ENCODE results near the gene MYL12B.
A peak's percentile ranks its signal among the peaks of the same experiment; 100 is the strongest.

Gene MYL12B

DNA sequence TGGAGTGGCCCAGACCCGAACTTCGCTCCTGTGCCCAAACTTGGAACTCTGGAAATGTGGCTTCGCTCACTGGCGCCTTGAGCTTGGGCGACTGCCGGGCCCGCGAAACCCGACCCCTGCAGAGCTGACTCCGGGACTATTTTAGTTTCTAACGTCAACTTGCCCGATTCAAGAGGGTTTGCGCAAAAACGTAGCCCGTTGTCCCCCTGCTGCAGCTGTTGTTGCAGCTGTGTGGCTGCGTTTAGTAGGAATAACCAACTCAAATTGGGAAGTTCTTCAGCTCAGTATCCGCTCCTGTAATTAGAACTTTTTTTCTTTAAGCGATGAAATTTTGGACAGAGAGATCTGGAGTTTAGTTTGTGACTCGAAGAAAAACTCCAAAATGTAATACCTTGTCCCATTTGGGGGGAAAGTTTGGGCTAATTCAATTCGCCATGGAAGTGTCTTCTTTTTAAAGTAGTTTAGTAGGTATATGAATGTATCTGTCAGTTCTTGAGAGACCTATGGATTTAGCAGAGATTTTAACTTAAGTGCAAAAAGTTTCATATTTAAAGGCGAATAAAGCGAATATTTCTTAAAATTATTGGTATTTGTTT, 13.8 kb upstream of the MYL12B start:
- TF ChIP-seq YY1 (IDR thresholded peaks at IDR 0.05; ENCODE audit: insufficient read depth, insufficient read length) = no peak
- no peak for TF ChIP-seq ZNF274 (IDR thresholded peaks at IDR 0.05; ENCODE audit: low read depth, low read length)
- no peak for TF ChIP-seq SUZ12 (IDR thresholded peaks at IDR 0.05; ENCODE audit: extremely low read depth, insufficient read depth, insufficient read length)
- no peaks in the 10 kb centered on the region for H3K4me1 ChIP-seq (ENCODE audit: insufficient read depth, insufficient read length)
- DNase-seq (ENCODE audit: low read depth, low spot score) = no peak

DNA sequence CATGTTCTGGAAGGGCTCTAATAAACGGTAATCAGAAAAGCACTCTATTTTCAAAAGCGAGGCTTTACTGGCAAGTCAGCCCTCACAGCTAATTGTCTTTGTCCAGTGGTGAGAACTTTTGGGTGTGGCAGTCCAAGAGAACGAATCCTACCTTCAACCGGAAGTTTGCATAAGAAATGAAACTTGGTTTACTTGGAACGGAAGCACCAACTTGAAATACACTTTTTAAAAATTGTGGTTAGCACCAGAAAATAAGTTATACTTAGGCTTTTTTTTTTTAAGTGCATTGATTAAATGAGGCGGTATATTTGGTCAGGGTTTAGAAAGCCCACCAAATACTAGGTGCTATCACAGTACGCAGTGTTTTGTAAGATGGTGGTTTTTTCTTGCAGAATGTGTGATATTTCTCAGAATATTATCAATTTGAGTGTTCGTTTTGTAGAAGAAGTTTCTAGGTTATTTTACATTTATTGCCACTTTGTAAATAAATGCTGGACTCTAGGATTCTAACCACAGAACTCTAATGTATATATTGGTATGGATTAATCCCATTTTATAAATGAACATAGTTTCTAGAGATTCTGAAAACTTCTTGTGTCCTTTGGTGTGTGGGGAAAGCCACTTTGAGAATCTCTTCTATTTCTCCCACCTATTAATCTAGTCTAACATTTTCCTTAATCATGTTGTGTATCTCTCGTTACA, 13.1 kb upstream of the MYL12B start:
- Histone ChIP-seq H3K27me3 (ENCODE audit: insufficient read depth, insufficient read length) (no peaks in the 10 kb centered on the region), H3K9me3 (ENCODE audit: insufficient read depth, low read length) (no peaks in the 10 kb centered on the region), H3K36me3 (ENCODE audit: insufficient read depth, insufficient read length, low read length) (peaks cover 24% of the 10 kb centered on the region), H3K4me1 (ENCODE audit: insufficient read depth, insufficient read length) (no peaks in the 10 kb centered on the region), H3K9ac (ENCODE audit: insufficient read length, low read depth) (peak overlapping the region; percentile 96), H3K4me3 (ENCODE audit: insufficient read length, low read depth) (peak overlapping the region; percentile 94)
- TF ChIP-seq ZNF274 (IDR thresholded peaks at IDR 0.05; ENCODE audit: low read depth, low read length) = no peak
- no peak for TF ChIP-seq SUZ12 (IDR thresholded peaks at IDR 0.05; ENCODE audit: extremely low read depth, insufficient read depth, insufficient read length)
- no peak for TF ChIP-seq YY1 (IDR thresholded peaks at IDR 0.05; ENCODE audit: insufficient read depth, insufficient read length)
- DNase-seq (ENCODE audit: low read depth, low spot score) = no peak

More for the DNA sequence above, 13.8 kb upstream of the MYL12B start:
- Histone ChIP-seq H3K27me3 (ENCODE audit: insufficient read depth, insufficient read length) (no peaks in the 10 kb centered on the region), H3K36me3 (ENCODE audit: insufficient read depth, insufficient read length, low read length) (peaks cover 18% of the 10 kb centered on the region), H3K9ac (ENCODE audit: insufficient read length, low read depth) (peak overlapping the region; percentile 96), H3K9me3 (ENCODE audit: insufficient read depth, low read length) (peaks cover under 1% of the 10 kb centered on the region; the same call in 1 of the 2 replicates), H3K4me3 (ENCODE audit: insufficient read length, low read depth) (peak overlapping the region; percentile 94)

DNA sequence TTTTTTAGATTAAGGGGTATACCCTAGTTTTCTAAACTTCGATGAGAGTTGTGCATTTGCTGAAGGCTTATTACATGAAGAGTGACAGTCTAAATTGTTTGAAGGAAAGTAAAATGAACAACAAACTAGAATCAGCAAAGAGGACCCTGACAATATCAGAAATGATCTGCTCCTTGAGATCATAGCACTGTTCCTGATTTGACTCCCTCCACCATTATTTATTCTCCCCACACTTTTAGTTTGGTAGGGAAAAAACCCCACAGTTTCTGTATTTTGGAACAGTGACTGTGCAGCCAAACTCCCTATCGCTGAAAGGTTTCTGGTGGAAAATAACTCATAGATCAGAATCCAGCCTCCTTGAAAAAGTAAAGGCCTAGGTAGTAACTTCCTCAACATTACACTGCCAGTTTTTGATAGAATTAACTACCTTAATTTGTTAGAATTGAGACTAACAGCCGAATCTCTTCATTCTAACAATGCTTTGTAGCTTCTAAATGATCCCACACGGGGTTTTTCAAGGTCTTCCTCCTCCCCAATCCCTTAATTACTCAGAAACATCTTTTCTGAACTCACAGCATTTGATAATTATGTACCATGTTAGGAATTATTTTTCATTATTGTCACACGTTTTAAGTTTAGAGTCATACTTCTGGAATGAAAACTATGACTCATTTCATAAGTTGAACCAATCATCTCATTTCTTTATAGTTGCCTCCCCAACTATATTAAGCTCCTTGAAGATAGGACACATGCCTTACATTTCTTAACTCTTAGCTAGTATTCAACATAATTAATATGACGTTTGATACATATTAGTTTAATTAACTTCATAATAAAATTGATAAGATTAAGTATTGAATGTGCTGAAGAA, 11.5 kb upstream of the MYL12B start:
- H3K9me3 ChIP-seq (ENCODE audit: insufficient read depth, low read length) = no peaks in the 10 kb centered on the region
- TF ChIP-seq SUZ12 (IDR thresholded peaks at IDR 0.05; ENCODE audit: extremely low read depth, insufficient read depth, insufficient read length) (no peak), ZNF274 (IDR thresholded peaks at IDR 0.05; ENCODE audit: low read depth, low read length) (no peak), YY1 (IDR thresholded peaks at IDR 0.05; ENCODE audit: insufficient read depth, insufficient read length) (no peak)
- H3K4me1 ChIP-seq (ENCODE audit: insufficient read depth, insufficient read length) = no peaks in the 10 kb centered on the region
- DNase-seq (ENCODE audit: low read depth, low spot score) = no peak
- H3K9ac ChIP-seq (ENCODE audit: insufficient read length, low read depth) = no peak overlapping the region
- H3K36me3 ChIP-seq (ENCODE audit: insufficient read depth, insufficient read length, low read length) = peaks cover 40% of the 10 kb centered on the region
- no peak overlapping the region for H3K4me3 ChIP-seq (ENCODE audit: insufficient read length, low read depth)
- no peaks in the 10 kb centered on the region for H3K27me3 ChIP-seq (ENCODE audit: insufficient read depth, insufficient read length)

DNA sequence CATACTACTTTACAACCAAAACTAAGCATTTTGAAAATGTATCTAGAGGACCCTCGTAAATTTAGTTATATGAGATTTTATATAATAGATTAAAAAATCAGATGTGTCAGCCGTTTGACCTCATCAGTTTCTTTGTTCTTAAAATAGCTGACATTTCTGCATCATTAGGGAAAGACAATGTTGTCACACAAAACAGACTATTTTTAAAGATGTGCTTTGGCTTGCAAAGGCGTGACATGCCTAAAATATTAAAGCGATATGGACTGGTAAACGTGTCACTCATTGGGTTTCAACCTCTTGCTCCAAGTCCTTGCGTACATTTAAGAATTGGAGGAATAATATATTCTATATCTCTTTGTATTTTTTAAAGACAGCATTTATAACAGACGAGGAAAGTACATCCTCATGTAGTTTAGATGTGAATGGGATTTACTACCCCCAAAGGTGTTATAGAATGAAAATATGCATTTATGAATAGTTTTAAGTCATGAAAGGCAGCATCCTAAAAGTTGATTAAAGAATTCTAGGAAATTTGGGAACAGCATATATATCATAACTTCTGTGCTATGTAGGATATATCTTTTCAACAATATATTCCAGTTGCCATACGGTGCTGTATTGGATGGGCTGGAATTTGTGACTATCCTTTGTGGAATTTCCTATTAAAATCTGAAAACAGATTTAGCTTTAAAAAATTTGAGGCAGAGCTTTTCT, 10.5 kb upstream of the MYL12B start:
- no peaks in the 10 kb centered on the region for H3K27me3 ChIP-seq (ENCODE audit: insufficient read depth, insufficient read length)
- no peak overlapping the region for H3K9ac ChIP-seq (ENCODE audit: insufficient read length, low read depth)
- H3K36me3 ChIP-seq (ENCODE audit: insufficient read depth, insufficient read length, low read length) = peaks cover 50% of the 10 kb centered on the region
- no peaks in the 10 kb centered on the region for H3K9me3 ChIP-seq (ENCODE audit: insufficient read depth, low read length)
- TF ChIP-seq SUZ12 (IDR thresholded peaks at IDR 0.05; ENCODE audit: extremely low read depth, insufficient read depth, insufficient read length) (no peak), YY1 (IDR thresholded peaks at IDR 0.05; ENCODE audit: insufficient read depth, insufficient read length) (no peak)
- H3K4me3 ChIP-seq (ENCODE audit: insufficient read length, low read depth) = no peak overlapping the region
- DNase-seq (ENCODE audit: low read depth, low spot score) = no peak
- H3K4me1 ChIP-seq (ENCODE audit: insufficient read depth, insufficient read length) = no peaks in the 10 kb centered on the region

DNA sequence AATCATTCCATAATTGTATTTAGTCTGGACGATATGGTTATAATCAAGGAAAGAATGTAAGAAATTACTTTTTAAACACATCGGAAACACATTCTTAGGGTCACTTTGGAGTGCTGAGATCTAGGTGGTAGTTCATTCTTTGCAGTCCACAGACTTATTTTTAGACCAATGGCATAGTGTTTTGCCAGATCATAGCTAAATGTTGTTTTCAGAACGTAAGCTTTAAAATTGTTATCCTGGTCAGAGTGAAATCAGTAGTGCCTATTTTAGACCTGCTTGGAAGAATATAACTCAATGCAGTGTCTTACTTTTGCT, 10.0 kb upstream of the MYL12B start:
- Histone ChIP-seq H3K9ac (ENCODE audit: insufficient read length, low read depth) (no peak overlapping the region), H3K36me3 (ENCODE audit: insufficient read depth, insufficient read length, low read length) (peaks cover 55% of the 10 kb centered on the region)
- no peak for DNase-seq (ENCODE audit: low read depth, low spot score)

DNA sequence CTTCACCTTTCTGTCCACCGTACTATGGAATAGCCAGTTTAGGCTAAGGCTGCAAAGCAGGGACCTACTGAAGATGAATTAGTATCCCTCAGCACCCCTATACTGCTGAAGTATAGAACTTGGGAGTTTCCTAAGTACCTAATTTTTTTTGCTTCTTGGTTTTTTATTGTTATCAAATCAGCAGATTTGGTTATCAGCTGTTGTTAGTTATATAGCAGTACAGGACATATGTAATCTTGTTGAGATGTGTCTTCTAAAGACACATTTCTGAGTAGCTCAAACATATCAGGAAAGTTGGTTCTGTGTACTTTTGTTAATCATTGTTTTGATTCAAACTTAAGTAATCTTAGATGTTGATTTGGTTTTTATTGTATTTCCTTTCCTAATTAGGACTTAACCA, 9.1 kb upstream of the MYL12B start:
- TF ChIP-seq ZNF274 (IDR thresholded peaks at IDR 0.05; ENCODE audit: low read depth, low read length) (no peak), YY1 (IDR thresholded peaks at IDR 0.05; ENCODE audit: insufficient read depth, insufficient read length) (no peak), SUZ12 (IDR thresholded peaks at IDR 0.05; ENCODE audit: extremely low read depth, insufficient read depth, insufficient read length) (no peak)
- Histone ChIP-seq H3K4me1 (ENCODE audit: insufficient read depth, insufficient read length) (no peaks in the 10 kb centered on the region), H3K9me3 (ENCODE audit: insufficient read depth, low read length) (no peaks in the 10 kb centered on the region), H3K27me3 (ENCODE audit: insufficient read depth, insufficient read length) (no peaks in the 10 kb centered on the region), H3K9ac (ENCODE audit: insufficient read length, low read depth) (no peak overlapping the region), H3K4me3 (ENCODE audit: insufficient read length, low read depth) (no peak overlapping the region), H3K36me3 (ENCODE audit: insufficient read depth, insufficient read length, low read length) (peaks cover 64% of the 10 kb centered on the region)
- DNase-seq (ENCODE audit: low read depth, low spot score) = no peak

More for the DNA sequence above, 10.0 kb upstream of the MYL12B start:
- Histone ChIP-seq H3K4me3 (ENCODE audit: insufficient read length, low read depth) (no peak overlapping the region), H3K9me3 (ENCODE audit: insufficient read depth, low read length) (no peaks in the 10 kb centered on the region), H3K27me3 (ENCODE audit: insufficient read depth, insufficient read length) (no peaks in the 10 kb centered on the region), H3K4me1 (ENCODE audit: insufficient read depth, insufficient read length) (no peaks in the 10 kb centered on the region)
- no peak for TF ChIP-seq YY1 (IDR thresholded peaks at IDR 0.05; ENCODE audit: insufficient read depth, insufficient read length)
- TF ChIP-seq SUZ12 (IDR thresholded peaks at IDR 0.05; ENCODE audit: extremely low read depth, insufficient read depth, insufficient read length) = no peak
- no peak for TF ChIP-seq ZNF274 (IDR thresholded peaks at IDR 0.05; ENCODE audit: low read depth, low read length)
